Fibroblast of the conjunctiva (primary cell): Measurements from ENCODE around the gene PRDM15.

Source experiments
- DNase-seq: peaks from one replicate; pipeline ENCODE4 v3.0.0-alpha.2; 2010; ENCODE audit warnings: low read depth

PRDM15 gene

DNA sequence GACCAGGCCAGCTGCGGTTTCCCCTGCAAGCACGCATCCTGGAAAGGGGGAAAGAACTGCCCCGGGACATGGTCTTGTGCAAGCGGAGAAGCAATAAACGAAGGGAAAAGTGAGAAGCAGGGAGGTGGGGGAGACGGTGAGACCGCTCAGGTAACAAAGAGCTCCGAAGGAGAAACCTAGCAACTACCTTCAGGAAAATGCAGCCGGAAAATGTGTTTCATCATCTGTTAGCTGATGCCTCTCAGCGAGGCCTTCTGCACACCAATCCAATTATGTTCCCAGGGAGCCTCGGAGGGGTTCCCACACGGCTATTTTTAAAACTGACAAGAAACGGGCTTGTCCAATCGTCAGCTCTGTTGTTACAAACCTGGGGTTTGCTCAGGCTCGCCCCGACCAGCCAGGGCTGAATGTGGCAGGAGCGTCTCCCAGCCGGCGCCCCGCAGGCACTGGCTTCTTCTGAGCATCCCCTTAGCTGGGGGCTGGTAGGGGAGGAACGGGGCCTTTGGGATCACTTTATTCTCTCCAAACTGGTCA is 115.7 kb downstream of the PRDM15 start:
- no peak for DNase-seq

- no peak for DNase-seq
Observed at GRCh38 chr21:41762753-41763152, 116.4 kb downstream of the PRDM15 start.

DNA sequence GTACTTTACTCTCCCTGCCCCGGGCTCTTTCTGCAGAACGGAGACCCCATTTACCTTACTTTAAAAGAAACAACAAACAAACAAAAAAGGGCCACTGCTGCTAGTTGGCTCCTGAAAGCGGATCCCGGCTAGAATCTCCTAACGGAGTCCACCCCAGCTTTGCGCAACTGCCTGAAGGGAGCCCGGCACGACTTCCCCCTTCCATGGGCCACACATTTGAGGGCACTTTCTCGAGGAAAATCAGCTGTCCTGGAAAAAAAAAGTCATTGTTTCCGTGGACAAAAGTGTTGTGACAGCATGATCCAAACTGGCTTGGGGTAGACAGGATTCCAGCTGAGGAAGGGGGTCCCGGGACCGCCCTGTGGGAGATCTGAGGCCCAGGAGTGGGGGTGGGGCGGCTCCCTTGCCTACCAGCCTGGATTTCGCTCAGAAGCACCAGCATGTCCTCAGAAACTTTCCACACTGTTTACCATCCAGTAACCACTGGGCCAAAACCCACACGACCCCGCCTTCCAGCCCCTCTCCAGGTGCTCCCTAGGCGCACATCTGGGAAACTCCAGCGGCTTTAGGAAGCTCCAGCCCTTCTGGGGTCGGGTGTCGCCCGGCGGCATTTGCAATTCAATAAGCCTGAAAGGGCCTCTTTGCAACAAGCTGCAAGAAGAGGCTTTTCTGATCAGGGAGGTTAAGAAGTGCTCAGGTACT is 117.1 kb downstream of the PRDM15 start:
- no peak for DNase-seq

DNA sequence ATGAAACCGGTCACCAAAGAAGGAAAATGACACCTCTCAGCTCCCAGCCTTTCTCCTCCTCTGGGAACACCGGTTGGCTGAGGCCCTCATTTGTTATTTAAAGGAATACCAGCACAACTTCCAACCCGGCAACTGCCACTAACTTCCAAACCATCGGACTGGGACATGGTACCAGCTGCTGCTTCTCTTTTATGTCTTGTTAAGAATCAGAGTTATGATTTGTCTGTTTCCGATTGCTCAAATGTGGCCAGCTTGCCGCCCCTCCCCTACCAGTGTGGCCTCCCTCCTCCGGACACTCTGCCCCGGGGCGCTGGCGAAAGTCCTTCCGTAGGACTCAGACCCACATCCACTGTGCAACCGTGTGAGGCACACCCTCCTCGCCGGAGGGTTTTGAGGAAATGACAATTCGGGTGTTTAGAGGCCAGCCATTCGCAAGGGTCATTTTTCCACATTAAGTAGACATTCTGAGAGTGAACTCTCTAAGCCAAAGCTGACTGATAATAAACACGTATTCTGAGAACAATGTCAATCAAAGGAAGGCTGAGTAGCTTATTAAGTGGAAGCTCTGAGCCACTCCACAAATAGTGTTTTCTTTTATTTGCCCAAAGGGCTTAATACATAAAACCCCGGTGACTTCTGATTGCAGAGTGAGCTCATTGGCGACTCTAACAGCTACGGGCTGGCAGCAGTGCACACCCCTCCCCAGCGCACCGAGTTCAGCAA is 117.8 kb downstream of the PRDM15 start:
- DNase-seq: no peak

GRCh38 chr21:41760411-41760810 is 118.7 kb downstream of the PRDM15 start:
- DNase-seq: no peak

- DNase-seq: no peak
Observed at GRCh38 chr21:41759926-41760325, 119.2 kb downstream of the PRDM15 start.

GRCh38 chr21:41759214-41759840 is 119.8 kb downstream of the PRDM15 start:
- DNase-seq: no peak

- DNase-seq: no peak
Observed at GRCh38 chr21:41758550-41758949, 120.6 kb downstream of the PRDM15 start.

GRCh38 chr21:41755934-41756773 is 123.0 kb downstream of the PRDM15 start:
- no peak for DNase-seq

DNA sequence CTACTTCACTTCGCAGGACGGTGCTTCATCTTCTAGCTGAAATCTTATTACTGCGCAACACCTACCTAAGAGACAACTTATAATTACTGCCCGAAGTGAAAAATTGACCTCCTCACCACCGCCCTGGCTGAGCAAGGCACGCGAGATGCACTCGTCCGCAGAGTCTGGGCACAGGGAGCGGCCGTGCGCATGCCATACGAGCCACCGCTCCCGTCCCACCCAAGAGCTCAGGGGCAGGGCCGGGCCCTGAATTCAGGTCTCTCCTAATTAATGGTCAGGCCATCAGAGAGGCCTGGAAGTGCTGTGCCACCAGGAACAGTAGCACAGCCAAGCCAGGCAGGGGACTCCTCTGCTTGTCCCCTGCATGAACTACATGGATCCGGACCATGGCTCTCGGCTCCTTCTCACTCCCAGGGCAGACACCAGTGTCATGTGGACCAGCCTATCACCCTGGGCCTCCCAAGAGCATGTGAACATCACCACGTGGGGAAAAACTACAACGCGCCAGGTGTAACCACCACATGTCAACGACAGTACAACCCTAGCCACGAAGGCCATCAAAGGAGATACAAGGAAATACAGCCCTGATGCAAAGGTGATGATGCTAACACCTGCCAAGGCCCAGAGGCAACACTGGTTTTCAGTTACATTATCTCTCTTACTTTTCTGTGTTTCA is 123.7 kb downstream of the PRDM15 start:
- no peak for DNase-seq

DNA sequence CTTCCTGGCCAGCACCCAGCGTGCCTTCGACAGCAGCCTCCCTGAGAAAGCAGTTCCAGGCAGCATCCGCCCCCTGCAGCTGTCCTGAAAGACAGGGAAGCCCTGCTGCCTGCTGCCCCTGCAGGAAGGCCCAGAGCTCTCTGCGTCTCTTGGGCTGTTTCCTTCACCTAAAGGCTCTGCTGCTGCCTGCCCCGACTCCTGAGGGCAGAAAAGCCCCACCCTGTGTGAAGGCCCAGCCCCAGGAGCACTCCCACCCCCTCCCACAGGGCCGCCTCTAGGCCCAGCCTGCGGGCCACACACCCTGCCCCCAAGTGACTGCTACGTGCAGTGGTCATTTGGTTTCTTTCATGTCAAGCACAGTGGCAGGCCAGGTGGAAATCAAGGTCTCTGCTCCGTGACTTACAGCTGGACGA is 124.7 kb downstream of the PRDM15 start:
- no peak for DNase-seq

GRCh38 chr21:41753006-41753898 is 125.9 kb downstream of the PRDM15 start:
- DNase-seq: no peak

DNA sequence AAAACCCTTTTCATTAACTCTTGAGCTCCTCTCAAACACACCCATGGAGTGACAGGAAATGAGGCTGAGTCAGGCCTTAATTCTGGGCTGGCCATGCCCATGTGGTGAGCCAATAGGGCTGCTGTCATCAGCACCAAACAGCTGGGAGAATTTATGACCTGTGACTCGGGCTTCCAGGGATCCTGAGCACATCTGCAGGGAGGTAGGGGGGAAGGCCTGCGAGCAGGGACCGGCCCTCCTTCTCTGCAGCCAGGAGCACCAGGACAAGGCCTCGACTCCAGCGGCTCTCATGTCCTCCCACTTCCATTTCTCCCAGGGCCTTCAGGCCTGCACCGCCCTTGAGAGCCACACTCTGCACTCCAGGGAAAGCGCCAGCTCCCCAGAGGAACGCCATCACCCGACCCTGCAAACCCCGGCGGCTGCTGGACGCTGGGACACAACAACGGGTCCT is 126.9 kb downstream of the PRDM15 start:
- DNase-seq: no peak

- DNase-seq: no peak
Observed at GRCh38 chr21:41751611-41752011, 127.5 kb downstream of the PRDM15 start.

- DNase-seq: no peak
Observed at GRCh38 chr21:41750532-41751151, 128.5 kb downstream of the PRDM15 start.

GRCh38 chr21:41750051-41750450 is 129.1 kb downstream of the PRDM15 start:
- DNase-seq: no peak

DNA sequence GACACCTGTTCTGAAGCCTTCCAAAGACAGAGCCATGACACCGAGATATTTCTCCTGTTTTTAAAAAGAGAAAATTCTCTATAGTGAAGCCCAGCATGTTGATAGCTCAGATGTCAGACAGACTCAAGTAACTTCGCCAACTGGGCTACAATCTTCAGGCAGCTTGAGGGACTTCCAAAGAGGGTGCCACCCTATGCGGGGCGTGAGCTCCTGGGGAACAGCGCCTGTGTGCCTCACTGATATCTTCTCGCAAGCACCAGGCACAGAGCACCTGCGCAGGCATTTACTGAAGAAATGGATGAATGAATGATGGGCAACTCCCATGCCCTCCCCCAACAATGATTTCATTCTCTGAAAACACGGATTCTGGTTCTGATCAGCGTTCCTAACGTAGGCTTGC is 129.9 kb downstream of the PRDM15 start:
- DNase-seq: no peak
